Measurements from ENCODE around the gene DRGX.

DNA sequence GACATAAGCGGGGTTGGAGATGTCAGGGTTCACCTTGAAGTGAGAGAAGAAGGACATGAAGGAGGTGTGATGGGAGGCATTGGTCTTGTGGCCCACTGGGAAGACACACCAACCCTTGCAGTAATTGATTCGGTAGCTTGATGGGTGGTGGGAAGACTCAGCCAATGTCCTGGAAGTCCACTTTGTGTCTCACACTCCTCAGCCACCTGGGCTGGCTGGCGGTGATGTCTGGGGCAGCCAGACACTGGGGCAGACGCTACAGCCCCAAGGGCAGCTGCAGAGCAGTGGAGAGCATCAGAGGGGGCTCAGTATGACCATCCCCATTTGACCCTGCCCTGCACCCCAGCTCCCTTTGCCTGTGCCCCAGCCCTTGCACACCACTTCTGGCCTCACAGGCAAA lies 16.7 kb upstream of the DRGX start:
- TF ChIP-seq, protein P1, sequence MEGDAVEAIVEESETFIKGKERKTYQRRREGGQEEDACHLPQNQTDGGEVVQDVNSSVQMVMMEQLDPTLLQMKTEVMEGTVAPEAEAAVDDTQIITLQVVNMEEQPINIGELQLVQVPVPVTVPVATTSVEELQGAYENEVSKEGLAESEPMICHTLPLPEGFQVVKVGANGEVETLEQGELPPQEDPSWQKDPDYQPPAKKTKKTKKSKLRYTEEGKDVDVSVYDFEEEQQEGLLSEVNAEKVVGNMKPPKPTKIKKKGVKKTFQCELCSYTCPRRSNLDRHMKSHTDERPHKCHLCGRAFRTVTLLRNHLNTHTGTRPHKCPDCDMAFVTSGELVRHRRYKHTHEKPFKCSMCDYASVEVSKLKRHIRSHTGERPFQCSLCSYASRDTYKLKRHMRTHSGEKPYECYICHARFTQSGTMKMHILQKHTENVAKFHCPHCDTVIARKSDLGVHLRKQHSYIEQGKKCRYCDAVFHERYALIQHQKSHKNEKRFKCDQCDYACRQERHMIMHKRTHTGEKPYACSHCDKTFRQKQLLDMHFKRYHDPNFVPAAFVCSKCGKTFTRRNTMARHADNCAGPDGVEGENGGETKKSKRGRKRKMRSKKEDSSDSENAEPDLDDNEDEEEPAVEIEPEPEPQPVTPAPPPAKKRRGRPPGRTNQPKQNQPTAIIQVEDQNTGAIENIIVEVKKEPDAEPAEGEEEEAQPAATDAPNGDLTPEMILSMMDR (conservative IDR thresholded peaks at IDR 0.05; ENCODE audit: low read depth, low read length), result no peak
- TF ChIP-seq RFX5 (IDR thresholded peaks at IDR 0.05; ENCODE audit: low read depth, low read length), result no peak

Measured in IMR-90 (cell line).